Calu3 (cell line): ENCODE measurements around the gene SLC37A2. TPM values are rescaled to one million over a fixed set of nuclear protein-coding genes. Genes with fewer than 3 reads are reported as not detected.

ENCODE experiments used
- BruUV-seq: library from RNA; stranded (reverse); fragments of 400-500 nt; replicated peaks from 2 replicates; lab custom pipeline; 2021; lab: Mats Ljungman, UMichigan
- CTCF ChIA-PET: fragments of 300-600 bp; sonication (Branson Sonifier 250); formaldehyde crosslinking; loops from one replicate; lab custom pipeline; 2022; ENCODE audit warnings: antibody characterized with exemption; lab: Charles Lee
- DNase-seq: peaks from one replicate; pipeline ENCODE4 v3.0.0; 2022
- H3K27ac Mint-ChIP-seq: one replicate; pipeline ENCODE4 v1.8.0; 2022; ENCODE audit warnings: mixed read lengths; ENCODE audit not compliant: unreplicated experiment
- H3K27me3 Mint-ChIP-seq: one replicate; pipeline ENCODE4 v1.8.0; 2022; ENCODE audit warnings: mixed read lengths; ENCODE audit not compliant: unreplicated experiment
- H3K36me3 Mint-ChIP-seq: one replicate; pipeline ENCODE4 v1.8.0; 2022; ENCODE audit warnings: mild to moderate bottlenecking, moderate library complexity, mixed read lengths; ENCODE audit not compliant: insufficient read depth, unreplicated experiment
- H3K4me1 Mint-ChIP-seq: one replicate; pipeline ENCODE4 v1.8.0; 2022; ENCODE audit warnings: mild to moderate bottlenecking, low read depth, mixed read lengths; ENCODE audit not compliant: unreplicated experiment
- H3K4me3 Mint-ChIP-seq: one replicate; pipeline ENCODE4 v1.8.0; 2022; ENCODE audit warnings: mild to moderate bottlenecking, low read depth, moderate library complexity, mixed read lengths; ENCODE audit not compliant: unreplicated experiment
- H3K9me3 Mint-ChIP-seq: one replicate; pipeline ENCODE4 v1.8.0; 2022; ENCODE audit warnings: low read depth, mixed read lengths; ENCODE audit not compliant: unreplicated experiment
- CTCF ChIP-seq: fragments of 200-600 bp; IDR thresholded peaks from one replicate; pipeline ENCODE4 v1.8.0; 2022; ENCODE audit warnings: antibody characterized with exemption; ENCODE audit not compliant: unreplicated experiment
- intact Hi-C: fragments of 100-400 bp; cut with micrococcal nuclease; formaldehyde crosslinking; loops from one replicate; pipeline ENCODE4 v1.10.0; 2022; ENCODE audit not compliant: unreplicated experiment
- total RNA-seq: library from RNA; stranded (reverse); gene quantifications from 2 replicates; pipeline ENCODE4 v1.2.3, GENCODE V29; 2022

SLC37A2 gene
- total RNA-seq, 1 experiment from 2014 or later = 2.5 TPM

GRCh38 chr11:125064070-125064469 is 965 bp downstream of the SLC37A2 start:
- Mint-ChIP-seq H3K27me3 (no peaks in the 10 kb centered on the region), H3K4me1 (no peaks in the 10 kb centered on the region), H3K36me3 (peaks cover 9% of the 10 kb centered on the region), H3K27ac (no peak overlapping the region), H3K4me3 (peak overlapping the region; percentile 75), H3K9me3 (no peaks in the 10 kb centered on the region)
- no TSS peak for BruUV-seq
- intact Hi-C loops = no loop called here
- TF ChIP-seq CTCF = no peak
- CTCF ChIA-PET = no interaction called here
- DNase-seq = no peak

- TF ChIP-seq CTCF = no peak
- H3K4me3 Mint-ChIP-seq = no peak overlapping the region
- H3K27me3 Mint-ChIP-seq = no peaks in the 10 kb centered on the region
- DNase-seq = no peak
- peaks cover 26% of the 10 kb centered on the region for H3K4me1 Mint-ChIP-seq
- CTCF ChIA-PET = no interaction called here
- H3K9me3 Mint-ChIP-seq = no peaks in the 10 kb centered on the region
- BruUV-seq = no TSS peak
- H3K36me3 Mint-ChIP-seq = no peaks in the 10 kb centered on the region
- intact Hi-C loops = no loop called here
- H3K27ac Mint-ChIP-seq = no peak overlapping the region
Measured at GRCh38 chr11:125068368-125068767, 5.3 kb downstream of the SLC37A2 start.

GRCh38 chr11:125069008-125069407 is 5.9 kb downstream of the SLC37A2 start:
- H3K36me3 Mint-ChIP-seq = no peaks in the 10 kb centered on the region
- H3K27me3 Mint-ChIP-seq = no peaks in the 10 kb centered on the region
- intact Hi-C loops = no loop called here
- H3K4me1 Mint-ChIP-seq = peaks cover 26% of the 10 kb centered on the region
- no peak for TF ChIP-seq CTCF
- DNase-seq = no peak
- no peak overlapping the region for H3K4me3 Mint-ChIP-seq
- H3K9me3 Mint-ChIP-seq = no peaks in the 10 kb centered on the region
- BruUV-seq = no TSS peak
- CTCF ChIA-PET = no interaction called here
- no peak overlapping the region for H3K27ac Mint-ChIP-seq

GRCh38 chr11:125069796-125070195 is 6.7 kb downstream of the SLC37A2 start:
- no peak for DNase-seq
- Mint-ChIP-seq H3K27me3 (no peaks in the 10 kb centered on the region), H3K4me3 (no peak overlapping the region), H3K4me1 (peaks cover 26% of the 10 kb centered on the region), H3K36me3 (no peaks in the 10 kb centered on the region), H3K9me3 (no peaks in the 10 kb centered on the region), H3K27ac (no peak overlapping the region)
- intact Hi-C loops = no loop called here
- CTCF ChIA-PET = no interaction called here
- no peak for TF ChIP-seq CTCF
- BruUV-seq = no TSS peak
